ENCODE results near the gene CLSTN2. TPM values are rescaled to one million over a fixed set of nuclear protein-coding genes. Genes with fewer than 3 reads are reported as not detected.

The CLSTN2 gene
- total RNA-seq, 2 donors from 2014 or later = 3.5 to 60.3 TPM

DNA sequence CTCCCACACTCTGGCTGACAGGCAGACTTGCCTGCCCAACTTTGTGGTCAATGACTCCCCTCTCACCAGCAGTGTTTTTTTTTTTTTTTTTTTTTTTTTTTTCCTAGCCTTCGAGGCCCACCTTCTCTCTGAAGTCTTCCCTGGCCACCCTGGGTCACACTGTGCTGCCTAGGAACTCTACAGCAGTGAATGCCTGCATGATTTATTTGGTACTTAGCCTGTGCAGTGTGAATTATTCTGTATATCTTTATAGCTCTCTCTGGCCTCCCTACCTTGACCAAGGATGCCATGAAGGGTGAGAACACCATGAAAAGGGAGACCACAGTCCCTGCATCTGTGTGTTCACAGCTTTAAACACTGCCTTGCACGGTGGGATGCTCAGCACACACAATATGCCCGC lies 141.6 kb downstream of the CLSTN2 start:
- peaks cover 2% of the 10 kb centered on the region for H3K27me3 ChIP-seq (replicated peaks; ENCODE audit: insufficient read depth)
- WGBS = 82% methylated on average over 3 of the region's 3 CpGs
- no peak overlapping the region for H3K27ac ChIP-seq
- no peaks in the 10 kb centered on the region for H3K36me3 ChIP-seq
- no peak overlapping the region for H3K4me3 ChIP-seq
- TF ChIP-seq POLR2A (IDR thresholded peaks at IDR 0.05) = no peak
- TF ChIP-seq, protein P1, sequence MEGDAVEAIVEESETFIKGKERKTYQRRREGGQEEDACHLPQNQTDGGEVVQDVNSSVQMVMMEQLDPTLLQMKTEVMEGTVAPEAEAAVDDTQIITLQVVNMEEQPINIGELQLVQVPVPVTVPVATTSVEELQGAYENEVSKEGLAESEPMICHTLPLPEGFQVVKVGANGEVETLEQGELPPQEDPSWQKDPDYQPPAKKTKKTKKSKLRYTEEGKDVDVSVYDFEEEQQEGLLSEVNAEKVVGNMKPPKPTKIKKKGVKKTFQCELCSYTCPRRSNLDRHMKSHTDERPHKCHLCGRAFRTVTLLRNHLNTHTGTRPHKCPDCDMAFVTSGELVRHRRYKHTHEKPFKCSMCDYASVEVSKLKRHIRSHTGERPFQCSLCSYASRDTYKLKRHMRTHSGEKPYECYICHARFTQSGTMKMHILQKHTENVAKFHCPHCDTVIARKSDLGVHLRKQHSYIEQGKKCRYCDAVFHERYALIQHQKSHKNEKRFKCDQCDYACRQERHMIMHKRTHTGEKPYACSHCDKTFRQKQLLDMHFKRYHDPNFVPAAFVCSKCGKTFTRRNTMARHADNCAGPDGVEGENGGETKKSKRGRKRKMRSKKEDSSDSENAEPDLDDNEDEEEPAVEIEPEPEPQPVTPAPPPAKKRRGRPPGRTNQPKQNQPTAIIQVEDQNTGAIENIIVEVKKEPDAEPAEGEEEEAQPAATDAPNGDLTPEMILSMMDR (IDR thresholded peaks at IDR 0.05) = no peak
- TF ChIP-seq POLR2AphosphoS5 (IDR thresholded peaks at IDR 0.05) = no peak
- no peaks in the 10 kb centered on the region for H3K9me3 ChIP-seq
- intact Hi-C loops (cut with DNase I) = no loop called here
- H3K4me1 ChIP-seq (replicated peaks) = no peaks in the 10 kb centered on the region
- DNase-seq (ENCODE audit: low spot score) = no peak

DNA sequence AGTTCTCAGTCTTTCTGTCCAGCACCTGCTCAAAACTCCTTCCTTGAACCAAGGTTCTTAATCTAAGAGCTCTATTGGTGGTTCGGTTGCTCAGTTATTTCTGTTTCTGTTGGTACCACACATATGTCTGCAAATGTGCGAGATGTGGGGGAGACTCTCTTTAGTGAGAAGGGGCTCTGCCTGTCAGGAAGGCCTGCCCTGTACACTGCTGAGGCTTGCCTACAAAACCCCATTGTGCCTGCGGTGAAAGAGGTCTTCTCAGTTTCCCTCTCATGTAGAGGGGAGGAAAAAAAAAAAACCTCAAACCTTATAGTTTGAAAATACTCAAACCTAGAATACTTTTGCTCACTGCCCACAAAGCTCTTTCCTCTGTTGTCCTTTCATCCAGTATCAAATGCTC lies 142.4 kb downstream of the CLSTN2 start:
- no peaks in the 10 kb centered on the region for H3K9me3 ChIP-seq
- intact Hi-C loops (cut with DNase I) = no loop called here
- peaks cover 2% of the 10 kb centered on the region for H3K27me3 ChIP-seq (replicated peaks; ENCODE audit: insufficient read depth)
- 96% methylated on average over 3 of the region's 3 CpGs for WGBS
- no peak for TF ChIP-seq POLR2A (IDR thresholded peaks at IDR 0.05)
- TF ChIP-seq, protein P1 (IDR thresholded peaks at IDR 0.05) = no peak
- no peak for TF ChIP-seq POLR2AphosphoS5 (IDR thresholded peaks at IDR 0.05)
- H3K4me3 ChIP-seq = no peak overlapping the region
- DNase-seq (ENCODE audit: low spot score) = no peak
- no peaks in the 10 kb centered on the region for H3K4me1 ChIP-seq (replicated peaks)
- no peaks in the 10 kb centered on the region for H3K36me3 ChIP-seq
- no peak overlapping the region for H3K27ac ChIP-seq

DNA sequence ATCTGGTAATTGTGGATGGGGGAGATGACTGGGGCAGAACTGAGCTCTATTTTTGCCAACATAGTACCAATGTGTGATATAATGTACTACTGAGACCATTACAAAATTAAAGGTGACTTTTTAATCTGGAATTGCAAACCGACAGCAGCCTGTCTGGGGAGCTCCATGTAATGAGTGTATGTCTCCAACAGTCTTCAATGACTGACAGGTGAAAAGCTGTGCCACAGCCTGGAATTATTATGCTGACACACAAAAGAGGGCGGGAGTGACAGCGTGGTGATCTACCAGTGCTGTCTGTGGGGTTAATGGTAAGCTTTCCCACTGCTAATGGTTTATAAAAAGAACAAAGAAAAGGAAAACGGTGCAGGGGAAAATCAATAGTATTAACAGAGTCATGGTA lies 143.4 kb downstream of the CLSTN2 start:
- Histone ChIP-seq H3K4me1 (replicated peaks) (no peaks in the 10 kb centered on the region), H3K27ac (no peak overlapping the region), H3K9me3 (no peaks in the 10 kb centered on the region), H3K36me3 (no peaks in the 10 kb centered on the region), H3K27me3 (replicated peaks; ENCODE audit: insufficient read depth) (peaks cover 2% of the 10 kb centered on the region), H3K4me3 (no peak overlapping the region)
- no peak for DNase-seq (ENCODE audit: low spot score)
- WGBS = 65% methylated on average over 4 of the region's 4 CpGs
- intact Hi-C loops (cut with DNase I) = no loop called here
- TF ChIP-seq POLR2AphosphoS5 (IDR thresholded peaks at IDR 0.05) (no peak), POLR2A (IDR thresholded peaks at IDR 0.05) (no peak)
- TF ChIP-seq, protein P1 (IDR thresholded peaks at IDR 0.05) = no peak

DNA sequence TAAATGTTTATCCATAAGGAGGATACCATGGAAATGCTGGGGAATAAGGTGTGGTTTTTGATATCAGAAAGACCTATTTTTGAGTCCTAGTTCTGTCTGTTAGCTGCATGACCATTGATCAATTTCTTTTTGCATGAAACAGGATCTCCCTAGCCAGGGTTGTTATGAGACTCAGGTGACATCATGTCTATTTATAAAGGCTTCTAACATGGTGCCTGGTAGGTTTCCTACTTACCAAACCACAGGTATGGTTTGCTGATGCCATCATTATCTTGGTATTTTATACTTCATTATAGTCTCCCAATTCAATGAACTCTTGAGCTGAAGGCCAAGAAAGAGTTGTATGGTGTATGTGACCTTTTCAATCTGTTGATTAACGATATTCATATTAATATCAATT lies 144.0 kb downstream of the CLSTN2 start:
- WGBS = 98% methylated on average over 1 of the region's 1 CpG
- no peaks in the 10 kb centered on the region for H3K9me3 ChIP-seq
- H3K4me1 ChIP-seq (replicated peaks) = no peaks in the 10 kb centered on the region
- no peak overlapping the region for H3K4me3 ChIP-seq
- no peak overlapping the region for H3K27ac ChIP-seq
- intact Hi-C loops (cut with DNase I) = no loop called here
- H3K36me3 ChIP-seq = no peaks in the 10 kb centered on the region
- TF ChIP-seq POLR2A (IDR thresholded peaks at IDR 0.05) (no peak), POLR2AphosphoS5 (IDR thresholded peaks at IDR 0.05) (no peak)
- TF ChIP-seq, protein P1 (IDR thresholded peaks at IDR 0.05) = no peak
- H3K27me3 ChIP-seq (replicated peaks; ENCODE audit: insufficient read depth) = peaks cover 2% of the 10 kb centered on the region
- DNase-seq (ENCODE audit: low spot score) = no peak

DNA sequence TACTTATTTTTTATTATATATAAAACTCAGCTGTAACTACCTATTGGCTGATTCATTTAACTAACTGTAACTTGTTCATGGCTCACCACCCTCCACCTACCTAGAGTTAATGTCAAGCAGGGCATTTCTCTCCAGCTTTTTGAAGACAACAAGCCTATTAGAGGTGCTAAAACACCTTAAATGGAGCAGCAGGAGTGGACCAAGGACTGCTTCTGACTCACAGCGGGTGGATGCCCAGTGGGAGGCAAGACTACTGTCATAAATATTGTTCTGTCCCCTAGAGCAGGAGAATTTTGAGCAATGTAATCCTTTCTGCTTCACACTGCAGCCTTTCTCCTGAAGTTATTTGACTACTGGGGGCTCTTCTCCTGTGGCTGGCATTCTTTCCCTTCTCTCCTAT lies 146.9 kb downstream of the CLSTN2 start:
- no peak overlapping the region for H3K4me3 ChIP-seq
- TF ChIP-seq POLR2A (IDR thresholded peaks at IDR 0.05) (no peak), POLR2AphosphoS5 (IDR thresholded peaks at IDR 0.05) (no peak)
- TF ChIP-seq, protein P1 (IDR thresholded peaks at IDR 0.05) = no peak
- H3K4me1 ChIP-seq (replicated peaks) = no peaks in the 10 kb centered on the region
- H3K27ac ChIP-seq = no peak overlapping the region
- intact Hi-C loops (cut with DNase I) = no loop called here
- no peaks in the 10 kb centered on the region for H3K36me3 ChIP-seq
- H3K9me3 ChIP-seq = no peaks in the 10 kb centered on the region
- WGBS = 61% methylated on average over 1 of the region's 1 CpG
- no peak for DNase-seq (ENCODE audit: low spot score)
- H3K27me3 ChIP-seq (replicated peaks; ENCODE audit: insufficient read depth) = peaks cover 2% of the 10 kb centered on the region

Measured in prostate gland (tissue), 2 donors.